GM10248 (cell line): ENCODE measurements around the gene GBA3.

ENCODE experiments used
- CTCF ChIA-PET: fragments of 300-600 bp; sonication (Branson Sonifier 250); formaldehyde crosslinking; extraction: SDS; loops from one replicate; lab custom pipeline; 2021; ENCODE audit warnings: antibody characterized with exemption; lab: Yijun Ruan, JAX
- POLR2A ChIA-PET: fragments of 350-650 bp; sonication (Branson Sonifier 250); formaldehyde crosslinking; extraction: SDS; loops from one replicate; lab custom pipeline; 2020; ENCODE audit warnings: antibody characterized with exemption; lab: Yijun Ruan, JAX
- DNase-seq: peaks from one replicate; pipeline ENCODE4 v3.0.0; 2012; ENCODE audit errors: extremely low spot score
- TF ChIP-seq, protein P1 (sequence below): IDR thresholded peaks from 2 replicates; pipeline ENCODE4 v1.5.1; 2012; ENCODE audit warnings: mild to moderate bottlenecking, low read depth; ENCODE audit errors: extremely low read depth, missing control alignments, control extremely low read depth

The GBA3 gene

GRCh38 chr4:22842360-22843018 is 149.8 kb downstream of the GBA3 start:
- ChIA-PET POLR2A (no interaction called here), CTCF (interaction anchor here (1.0 kb wide), 1 partner anchor 55 kb away, joined by 3 read pairs; no protein-coding TSS in a partner anchor)
- DNase-seq, result no peak
- TF ChIP-seq, protein P1, sequence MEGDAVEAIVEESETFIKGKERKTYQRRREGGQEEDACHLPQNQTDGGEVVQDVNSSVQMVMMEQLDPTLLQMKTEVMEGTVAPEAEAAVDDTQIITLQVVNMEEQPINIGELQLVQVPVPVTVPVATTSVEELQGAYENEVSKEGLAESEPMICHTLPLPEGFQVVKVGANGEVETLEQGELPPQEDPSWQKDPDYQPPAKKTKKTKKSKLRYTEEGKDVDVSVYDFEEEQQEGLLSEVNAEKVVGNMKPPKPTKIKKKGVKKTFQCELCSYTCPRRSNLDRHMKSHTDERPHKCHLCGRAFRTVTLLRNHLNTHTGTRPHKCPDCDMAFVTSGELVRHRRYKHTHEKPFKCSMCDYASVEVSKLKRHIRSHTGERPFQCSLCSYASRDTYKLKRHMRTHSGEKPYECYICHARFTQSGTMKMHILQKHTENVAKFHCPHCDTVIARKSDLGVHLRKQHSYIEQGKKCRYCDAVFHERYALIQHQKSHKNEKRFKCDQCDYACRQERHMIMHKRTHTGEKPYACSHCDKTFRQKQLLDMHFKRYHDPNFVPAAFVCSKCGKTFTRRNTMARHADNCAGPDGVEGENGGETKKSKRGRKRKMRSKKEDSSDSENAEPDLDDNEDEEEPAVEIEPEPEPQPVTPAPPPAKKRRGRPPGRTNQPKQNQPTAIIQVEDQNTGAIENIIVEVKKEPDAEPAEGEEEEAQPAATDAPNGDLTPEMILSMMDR, result no peak

- no peak for DNase-seq
- TF ChIP-seq, protein P1, result no peak
- POLR2A ChIA-PET, result no interaction called here
- CTCF ChIA-PET, result interaction anchor here (1.1 kb wide), 1 partner anchor 16 kb away, joined by 3 read pairs; no protein-coding TSS in a partner anchor
Measured at GRCh38 chr4:22848332-22848731, 155.6 kb downstream of the GBA3 start.

GRCh38 chr4:22850055-22850454 is 157.3 kb downstream of the GBA3 start:
- ChIA-PET POLR2A (no interaction called here), CTCF (interaction anchor here (3.4 kb wide), 1 partner anchor 10 kb away, joined by 16 read pairs; no protein-coding TSS in a partner anchor)
- TF ChIP-seq, protein P1, result no peak
- no peak for DNase-seq

DNA sequence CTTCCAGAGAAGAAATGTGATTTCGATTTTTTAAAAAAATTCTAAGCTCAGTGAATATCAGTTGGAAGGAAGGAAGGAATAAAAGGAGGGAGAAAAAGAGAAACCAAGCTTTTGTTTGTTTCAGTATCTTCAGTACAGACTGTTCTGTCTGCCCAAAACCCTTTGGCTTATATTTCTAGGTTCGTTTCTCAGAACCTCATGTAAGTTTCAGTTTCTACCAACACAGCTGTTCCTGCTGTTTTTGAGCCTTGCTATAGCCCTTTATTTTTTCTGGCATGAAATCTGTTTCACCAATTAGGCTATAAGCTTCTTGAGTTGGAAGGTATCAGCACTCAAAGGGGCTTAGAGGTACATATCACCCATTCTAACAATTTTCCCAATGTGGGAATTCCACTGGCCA is 157.9 kb downstream of the GBA3 start:
- TF ChIP-seq, protein P1, result no peak
- DNase-seq, result no peak
- ChIA-PET POLR2A (no interaction called here), CTCF (interaction anchor here (3.4 kb wide), 1 partner anchor 11 kb away, joined by 16 read pairs; no protein-coding TSS in a partner anchor)

DNA sequence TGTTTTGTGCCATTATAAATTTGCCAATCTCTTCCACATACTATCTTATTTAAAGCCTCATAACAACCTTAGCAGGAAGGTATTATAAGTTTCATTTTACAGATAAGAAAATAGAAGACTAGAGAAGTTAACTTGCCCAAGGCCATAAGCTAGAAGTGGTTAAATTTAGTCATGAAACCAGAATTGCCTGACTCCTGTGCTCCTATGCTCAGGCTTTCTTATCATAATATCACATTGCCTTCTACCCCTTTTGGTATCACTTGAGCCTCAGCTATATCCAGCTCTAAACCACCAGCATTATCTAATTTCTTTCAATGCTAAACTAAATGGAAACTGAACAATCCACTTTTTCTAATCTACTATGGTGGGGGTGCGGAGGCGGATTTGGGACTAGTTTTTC is 164.7 kb downstream of the GBA3 start:
- POLR2A ChIA-PET, result no interaction called here
- DNase-seq, result no peak
- CTCF ChIA-PET, result interaction anchor here (1.2 kb wide), 1 partner anchor 40 kb away, joined by 4 read pairs; no protein-coding TSS in a partner anchor
- TF ChIP-seq, protein P1, result no peak

- POLR2A ChIA-PET, result no interaction called here
- CTCF ChIA-PET, result no interaction called here
- TF ChIP-seq, protein P1, result no peak
- no peak for DNase-seq
Measured at GRCh38 chr4:22859318-22859717, 166.6 kb downstream of the GBA3 start.
